Lower leg skin (tissue), 3 donors: ENCODE measurements around the gene D2HGDH.
"Not testable (repeated sequence)": the region's sequence is repeated elsewhere in the genome, so short reads cannot be mapped to it uniquely, and the experiment has no call there.

Experiments used
- CTCF ChIP-seq, 3 donors: fragments of 450-650 bp; IDR thresholded peaks; one replicate each; pipeline ENCODE4 v1.5.1; 2016; ENCODE audit warnings: antibody characterized with exemption in 3 of 3, mild to moderate bottlenecking in 3 of 3, moderate library complexity in 2 of 3
- POLR2A ChIP-seq, 2 donors: fragments of 450-650 bp; IDR thresholded peaks; one replicate each; pipeline ENCODE4 v1.6.1; 2016 to 2017; ENCODE audit warnings: antibody characterized with exemption in 2 of 2, mild to moderate bottlenecking in 1 of 2, moderate library complexity in 1 of 2

DNA sequence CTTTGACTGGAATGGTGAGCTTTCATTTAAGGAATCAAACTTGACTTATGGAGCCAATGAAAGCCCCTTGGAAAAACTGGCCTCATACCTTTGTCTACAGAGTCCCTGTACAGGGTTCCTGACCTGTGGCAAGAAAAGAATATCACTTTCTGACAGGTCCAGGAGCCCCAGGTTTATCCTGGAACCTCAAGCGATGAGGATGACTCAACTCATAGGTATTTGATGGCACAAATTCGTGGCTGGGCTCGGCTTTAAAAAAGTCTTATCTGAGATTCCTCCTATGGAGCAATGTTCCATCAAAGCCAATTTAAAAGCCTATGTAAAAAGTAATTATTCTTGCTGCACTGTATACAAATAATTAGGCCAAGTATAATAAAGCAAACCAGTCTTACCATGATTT lies 57.0 kb downstream of the D2HGDH start:
- TF ChIP-seq CTCF, POLR2A (IDR thresholded peaks at IDR 0.05): not testable (repeated sequence)
